ENCODE results near the gene HCAR2. TPM values are rescaled to one million over a fixed set of nuclear protein-coding genes. Genes with fewer than 3 reads are reported as not detected.

The HCAR2 gene
- total RNA-seq, 1 donor from 2014 or later: not detected

DNA sequence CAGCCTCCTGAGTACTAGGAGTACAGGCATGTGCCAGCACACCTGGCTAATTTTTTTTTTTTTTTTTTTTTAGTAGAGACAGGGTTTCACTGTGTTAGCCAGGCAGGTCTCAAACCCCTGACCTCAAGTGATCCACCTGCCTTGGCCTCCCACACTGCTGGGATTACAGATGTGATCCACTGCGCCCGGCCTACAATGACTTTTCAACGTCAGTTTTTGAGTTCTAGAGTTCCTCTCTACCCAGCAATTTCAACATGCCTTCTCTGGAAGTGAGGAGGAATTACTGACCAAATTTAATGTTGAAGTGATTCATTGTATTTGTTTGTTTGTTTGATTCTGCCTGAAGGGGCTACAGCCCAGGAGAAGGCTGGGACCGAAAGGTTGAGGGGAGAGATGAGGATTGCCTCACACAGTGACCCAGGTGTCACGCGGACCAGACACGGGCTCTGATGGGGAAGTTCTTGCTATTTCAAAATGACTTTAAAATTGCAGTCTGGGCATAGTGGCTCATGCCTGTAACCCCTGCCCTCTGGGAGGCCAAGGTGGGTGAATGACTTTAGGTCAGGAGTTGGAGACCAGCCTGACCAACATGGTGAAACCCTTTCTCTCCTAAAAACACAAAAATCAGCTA lies 40.9 kb upstream of the HCAR2 start:
- H3K4me3 Mint-ChIP-seq (ENCODE audit: unreplicated experiment): no peak overlapping the region
- TF ChIP-seq, protein P1, sequence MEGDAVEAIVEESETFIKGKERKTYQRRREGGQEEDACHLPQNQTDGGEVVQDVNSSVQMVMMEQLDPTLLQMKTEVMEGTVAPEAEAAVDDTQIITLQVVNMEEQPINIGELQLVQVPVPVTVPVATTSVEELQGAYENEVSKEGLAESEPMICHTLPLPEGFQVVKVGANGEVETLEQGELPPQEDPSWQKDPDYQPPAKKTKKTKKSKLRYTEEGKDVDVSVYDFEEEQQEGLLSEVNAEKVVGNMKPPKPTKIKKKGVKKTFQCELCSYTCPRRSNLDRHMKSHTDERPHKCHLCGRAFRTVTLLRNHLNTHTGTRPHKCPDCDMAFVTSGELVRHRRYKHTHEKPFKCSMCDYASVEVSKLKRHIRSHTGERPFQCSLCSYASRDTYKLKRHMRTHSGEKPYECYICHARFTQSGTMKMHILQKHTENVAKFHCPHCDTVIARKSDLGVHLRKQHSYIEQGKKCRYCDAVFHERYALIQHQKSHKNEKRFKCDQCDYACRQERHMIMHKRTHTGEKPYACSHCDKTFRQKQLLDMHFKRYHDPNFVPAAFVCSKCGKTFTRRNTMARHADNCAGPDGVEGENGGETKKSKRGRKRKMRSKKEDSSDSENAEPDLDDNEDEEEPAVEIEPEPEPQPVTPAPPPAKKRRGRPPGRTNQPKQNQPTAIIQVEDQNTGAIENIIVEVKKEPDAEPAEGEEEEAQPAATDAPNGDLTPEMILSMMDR (IDR thresholded peaks at IDR 0.05): no peak
- H3K27me3 Mint-ChIP-seq (ENCODE audit: unreplicated experiment): no peaks in the 10 kb centered on the region
- H3K9me3 Mint-ChIP-seq (ENCODE audit: unreplicated experiment): no peaks in the 10 kb centered on the region
- no peaks in the 10 kb centered on the region for H3K4me1 Mint-ChIP-seq (ENCODE audit: unreplicated experiment)
- H3K36me3 Mint-ChIP-seq (ENCODE audit: unreplicated experiment): no peaks in the 10 kb centered on the region
- no peak for DNase-seq (ENCODE audit: extremely low spot score, unreplicated experiment)
- no peak overlapping the region for H3K27ac Mint-ChIP-seq (ENCODE audit: unreplicated experiment)

DNA sequence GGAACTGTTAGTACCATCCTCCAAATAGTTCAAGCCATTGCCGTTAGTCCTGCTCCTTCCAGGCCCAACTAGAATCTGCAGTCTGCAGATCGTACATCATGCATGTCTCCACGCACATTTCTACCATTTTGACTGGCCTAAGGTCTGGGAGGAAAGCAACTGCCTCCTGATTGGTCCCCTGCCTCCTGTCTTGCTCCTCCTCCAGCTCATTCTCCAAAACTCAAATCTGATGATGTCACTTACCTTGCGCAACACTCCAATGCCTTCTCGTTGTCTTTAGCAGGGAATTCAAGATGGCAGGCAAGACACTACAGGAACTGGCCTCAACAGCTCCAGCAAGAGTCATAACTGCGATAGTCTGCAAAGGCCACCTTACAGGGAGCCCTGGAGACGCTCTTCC lies 37.2 kb upstream of the HCAR2 start:
- H3K4me1 Mint-ChIP-seq (ENCODE audit: unreplicated experiment): no peaks in the 10 kb centered on the region
- no peak overlapping the region for H3K27ac Mint-ChIP-seq (ENCODE audit: unreplicated experiment)
- TF ChIP-seq, protein P1 (IDR thresholded peaks at IDR 0.05): no peak
- H3K9me3 Mint-ChIP-seq (ENCODE audit: unreplicated experiment): no peaks in the 10 kb centered on the region
- DNase-seq (ENCODE audit: extremely low spot score, unreplicated experiment): no peak
- H3K36me3 Mint-ChIP-seq (ENCODE audit: unreplicated experiment): no peaks in the 10 kb centered on the region
- H3K4me3 Mint-ChIP-seq (ENCODE audit: unreplicated experiment): no peak overlapping the region
- H3K27me3 Mint-ChIP-seq (ENCODE audit: unreplicated experiment): no peaks in the 10 kb centered on the region

DNA sequence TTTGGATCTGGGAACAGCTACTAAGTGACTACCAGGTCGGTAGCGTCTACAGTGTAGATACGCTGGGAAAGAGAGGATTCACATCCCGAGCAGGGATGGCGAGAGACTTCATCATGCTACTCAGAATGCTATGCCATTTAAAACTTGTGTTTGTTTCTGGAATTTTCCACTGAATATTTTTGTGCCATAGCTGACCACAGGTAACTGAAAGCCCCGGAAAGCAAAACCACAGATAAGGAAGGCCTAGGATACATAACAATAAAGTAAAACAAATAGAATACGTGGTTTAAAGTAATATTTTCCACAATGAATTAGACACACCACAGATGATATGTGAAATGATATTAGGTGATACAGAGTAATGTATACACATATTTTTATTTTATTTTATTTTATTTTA lies 35.4 kb upstream of the HCAR2 start:
- H3K27ac Mint-ChIP-seq (ENCODE audit: unreplicated experiment): no peak overlapping the region
- no peaks in the 10 kb centered on the region for H3K9me3 Mint-ChIP-seq (ENCODE audit: unreplicated experiment)

DNA sequence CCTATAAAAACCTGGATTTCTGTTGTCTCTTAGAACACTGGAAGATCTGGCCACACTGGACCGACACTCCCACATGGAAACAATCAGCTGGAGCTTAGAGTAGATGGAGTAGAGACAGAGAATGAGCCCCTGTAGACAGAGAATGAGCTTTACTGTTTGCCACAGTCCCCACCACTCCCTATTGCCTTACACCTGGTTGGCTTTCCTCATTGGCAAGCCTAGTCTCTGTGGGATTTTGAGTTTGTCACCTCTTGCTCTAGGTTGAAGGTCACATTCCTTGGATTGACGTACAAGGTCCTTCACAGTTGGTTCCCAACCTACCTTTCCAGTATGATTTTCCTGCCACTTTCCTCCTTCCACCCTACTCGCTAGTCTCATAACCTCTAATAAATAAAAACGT lies 29.5 kb upstream of the HCAR2 start:
- peaks cover 25% of the 10 kb centered on the region for H3K4me1 Mint-ChIP-seq (ENCODE audit: unreplicated experiment)
- H3K36me3 Mint-ChIP-seq (ENCODE audit: unreplicated experiment): no peaks in the 10 kb centered on the region
- no peak overlapping the region for H3K27ac Mint-ChIP-seq (ENCODE audit: unreplicated experiment)
- H3K4me3 Mint-ChIP-seq (ENCODE audit: unreplicated experiment): no peak overlapping the region
- TF ChIP-seq, protein P1 (IDR thresholded peaks at IDR 0.05): no peak
- peaks cover 3% of the 10 kb centered on the region for H3K27me3 Mint-ChIP-seq (ENCODE audit: unreplicated experiment)
- no peaks in the 10 kb centered on the region for H3K9me3 Mint-ChIP-seq (ENCODE audit: unreplicated experiment)
- DNase-seq (ENCODE audit: extremely low spot score, unreplicated experiment): no peak

More for the DNA sequence above, 35.4 kb upstream of the HCAR2 start:
- DNase-seq (ENCODE audit: extremely low spot score, unreplicated experiment): no peak
- Mint-ChIP-seq H3K4me3 (ENCODE audit: unreplicated experiment) (no peak overlapping the region), H3K27me3 (ENCODE audit: unreplicated experiment) (no peaks in the 10 kb centered on the region), H3K4me1 (ENCODE audit: unreplicated experiment) (no peaks in the 10 kb centered on the region), H3K36me3 (ENCODE audit: unreplicated experiment) (no peaks in the 10 kb centered on the region)
- TF ChIP-seq, protein P1 (IDR thresholded peaks at IDR 0.05): no peak

DNA sequence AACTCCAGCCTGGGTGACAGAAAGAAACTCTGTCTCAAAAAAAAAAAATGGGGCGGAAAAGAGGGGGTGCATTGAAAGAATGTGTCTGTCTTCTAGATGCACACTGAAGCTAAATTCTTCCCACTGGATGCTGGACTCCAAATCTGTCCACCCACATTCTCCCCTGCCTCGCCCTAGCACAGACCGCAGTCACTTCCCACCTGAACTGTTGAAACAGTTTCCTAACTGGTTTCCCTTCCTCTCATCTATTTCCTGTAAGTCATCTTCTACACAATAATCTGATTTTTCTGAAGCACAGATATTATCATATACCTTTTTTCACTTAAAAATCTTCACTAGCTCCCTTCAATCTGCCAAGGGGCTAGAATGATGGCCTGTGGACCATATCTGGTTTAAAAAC lies 29.0 kb upstream of the HCAR2 start:
- Mint-ChIP-seq H3K27me3 (ENCODE audit: unreplicated experiment) (peaks cover 3% of the 10 kb centered on the region), H3K4me1 (ENCODE audit: unreplicated experiment) (peaks cover 25% of the 10 kb centered on the region), H3K27ac (ENCODE audit: unreplicated experiment) (no peak overlapping the region)

More for the DNA sequence above, 29.0 kb upstream of the HCAR2 start:
- TF ChIP-seq, protein P1 (IDR thresholded peaks at IDR 0.05): no peak
- DNase-seq (ENCODE audit: extremely low spot score, unreplicated experiment): no peak
- Mint-ChIP-seq H3K4me3 (ENCODE audit: unreplicated experiment) (no peak overlapping the region), H3K9me3 (ENCODE audit: unreplicated experiment) (no peaks in the 10 kb centered on the region), H3K36me3 (ENCODE audit: unreplicated experiment) (no peaks in the 10 kb centered on the region)
